ENCODE results near the gene PDE2A. TPM values are rescaled to one million over a fixed set of nuclear protein-coding genes. Genes with fewer than 3 reads are reported as not detected.

PDE2A gene
- total and polyA plus RNA-seq, 10 of the 15 experiments (the other 5 are each of a cell fraction or from before 2014, with no cell fraction given) = 0.06 to 0.15 (median 0.11) TPM; not detected in 6

DNA sequence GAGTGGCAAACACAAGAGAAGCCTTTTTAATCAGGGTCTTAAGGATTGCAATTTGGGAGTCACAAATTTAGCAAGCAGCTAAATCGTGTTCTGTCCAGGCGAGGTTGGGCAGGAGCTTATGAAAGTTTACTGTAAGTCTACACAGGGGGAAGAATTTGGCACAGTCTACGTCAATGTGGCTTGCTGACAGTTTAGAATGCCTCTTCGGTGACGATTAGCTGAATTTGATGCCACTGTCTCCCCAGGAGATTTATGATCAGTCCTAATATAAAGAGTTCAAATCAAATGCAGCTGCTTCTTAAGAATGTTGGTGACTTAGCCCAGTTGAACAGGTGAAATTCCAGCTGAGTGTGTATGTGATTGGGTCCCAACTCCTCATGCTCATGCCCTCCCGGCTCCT is 125.8 kb downstream of the PDE2A start (continued):
- TF ChIP-seq, protein P1, sequence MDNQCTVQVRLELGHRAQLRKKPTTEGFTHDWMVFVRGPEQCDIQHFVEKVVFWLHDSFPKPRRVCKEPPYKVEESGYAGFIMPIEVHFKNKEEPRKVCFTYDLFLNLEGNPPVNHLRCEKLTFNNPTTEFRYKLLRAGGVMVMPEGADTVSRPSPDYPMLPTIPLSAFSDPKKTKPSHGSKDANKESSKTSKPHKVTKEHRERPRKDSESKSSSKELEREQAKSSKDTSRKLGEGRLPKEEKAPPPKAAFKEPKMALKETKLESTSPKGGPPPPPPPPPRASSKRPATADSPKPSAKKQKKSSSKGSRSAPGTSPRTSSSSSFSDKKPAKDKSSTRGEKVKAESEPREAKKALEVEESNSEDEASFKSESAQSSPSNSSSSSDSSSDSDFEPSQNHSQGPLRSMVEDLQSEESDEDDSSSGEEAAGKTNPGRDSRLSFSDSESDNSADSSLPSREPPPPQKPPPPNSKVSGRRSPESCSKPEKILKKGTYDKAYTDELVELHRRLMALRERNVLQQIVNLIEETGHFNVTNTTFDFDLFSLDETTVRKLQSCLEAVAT (IDR thresholded peaks at IDR 0.05) = no peak
- TF ChIP-seq SP1 (IDR thresholded peaks at IDR 0.05; ENCODE audit: low read depth, low read length) (no peak), SMC3 (IDR thresholded peaks at IDR 0.05; ENCODE audit: borderline replicate concordance, low read length) (no peak), YBX1 (IDR thresholded peaks at IDR 0.05) (no peak), HDAC2 (IDR thresholded peaks at IDR 0.05) (no peak), PAX5 (IDR thresholded peaks at IDR 0.05; ENCODE audit: borderline replicate concordance, low read depth, low read length) (no peak), NR2C2 (IDR thresholded peaks at IDR 0.05; ENCODE audit: borderline replicate concordance, control insufficient read depth, insufficient read length, low read depth) (no peak)

DNA sequence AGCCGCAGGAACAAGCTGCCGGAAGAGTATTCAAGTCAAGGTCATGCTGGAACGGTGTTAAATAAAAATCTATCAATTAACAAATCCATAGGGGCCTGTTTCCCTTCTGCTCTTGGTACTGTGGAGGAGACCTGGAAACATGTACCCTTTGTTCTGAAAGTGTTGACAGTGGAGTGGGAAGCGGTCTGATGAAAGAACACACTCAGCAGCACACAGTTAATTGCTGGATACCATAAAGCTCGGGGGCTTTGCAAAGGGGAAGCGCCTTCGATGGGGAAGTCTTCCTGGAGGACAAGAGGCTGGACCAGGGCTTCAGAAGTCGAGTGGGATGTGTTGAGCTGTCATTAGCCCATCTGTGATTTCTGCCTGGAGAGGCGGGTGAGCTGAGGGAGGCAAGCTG is 127.4 kb downstream of the PDE2A start:
- no peak for DNase-seq (ENCODE audit: low read depth, low spot score)
- intact Hi-C loops (cut with micrococcal nuclease; ENCODE audit: unreplicated experiment) (no loop called here), in situ Hi-C loops (cut with MboI) (no loop called here)
- H3K9ac ChIP-seq (ENCODE audit: control insufficient read depth, insufficient read depth, low read length) = no peak overlapping the region
- ChIA-PET POLR2A (no interaction called here), CTCF (interaction anchor here (1.2 to 2.8 kb wide), 2 partner anchors 43 to 75 kb away, joined by 3 to 14 read pairs; no protein-coding TSS in a partner anchor), RAD21 (ENCODE audit: unreplicated experiment) (no interaction called here), SMC1A (ENCODE audit: uncharacterized antibody, unreplicated experiment) (interaction anchor here (1.7 kb wide), 1 partner anchor 8 kb away, joined by 3 read pairs; no protein-coding TSS in a partner anchor)
- no peak overlapping the region for H3K4me3 ChIP-seq
- H3K36me3 ChIP-seq (ENCODE audit: control insufficient read depth in 2 of 2, insufficient read depth in 2 of 2, low read length in 1 of 2) = no peaks in the 10 kb centered on the region
- no peak overlapping the region for H3K4me2 ChIP-seq (ENCODE audit: control insufficient read depth, insufficient read depth)
- 51% methylated on average over 9 of the region's 9 CpGs for WGBS (ENCODE audit: insufficient coverage, insufficient replicate concordance, low lambda C conversion rate, missing lambda C conversion rate)
- H3K79me2 ChIP-seq (ENCODE audit: control insufficient read depth, insufficient read depth, low read length) = no peaks in the 10 kb centered on the region
- H3K4me1 ChIP-seq (ENCODE audit: control insufficient read depth, insufficient read depth, low read length) = no peaks in the 10 kb centered on the region
- peaks cover 0 to 2% of the 10 kb centered on the region in 2 experiments; a peak in 2 of 4 replicates for H3K27me3 ChIP-seq (replicated peaks in 1 of 2; ENCODE audit: control insufficient read depth in 2 of 2, insufficient read depth in 2 of 2, low read length in 1 of 2)
- no peak overlapping the region for H3K27ac ChIP-seq (ENCODE audit: control insufficient read depth, insufficient read depth)
- H3K9me3 ChIP-seq (replicated peaks; ENCODE audit: control insufficient read depth, insufficient read depth, low read length) = no peaks in the 10 kb centered on the region
- H4K20me1 ChIP-seq (ENCODE audit: control insufficient read depth, insufficient read depth) = no peaks in the 10 kb centered on the region
- no TSS peak for BruUV-seq (replicated peaks)
- H2AFZ ChIP-seq (ENCODE audit: control insufficient read depth, low read depth, low read length) = no peak overlapping the region
- no peak for ATAC-seq
- no peak for FAIRE-seq
- TF ChIP-seq CHD1 (IDR thresholded peaks at IDR 0.05; ENCODE audit: low read depth, low read length) (no peak), KDM1A (IDR thresholded peaks at IDR 0.05; ENCODE audit: borderline replicate concordance) (no peak), SREBF1 (IDR thresholded peaks at IDR 0.05; ENCODE audit: low read length) (no peak), WRNIP1 (IDR thresholded peaks at IDR 0.05; ENCODE audit: borderline replicate concordance, low read depth, low read length) (no peak), SP1 (IDR thresholded peaks at IDR 0.05; ENCODE audit: low read depth, low read length) (no peak), CBX3 (IDR thresholded peaks at IDR 0.05; ENCODE audit: borderline replicate concordance, low read depth) (no peak), BACH1 (IDR thresholded peaks at IDR 0.05; ENCODE audit: borderline replicate concordance) (no peak)
- TF ChIP-seq, protein P2, sequence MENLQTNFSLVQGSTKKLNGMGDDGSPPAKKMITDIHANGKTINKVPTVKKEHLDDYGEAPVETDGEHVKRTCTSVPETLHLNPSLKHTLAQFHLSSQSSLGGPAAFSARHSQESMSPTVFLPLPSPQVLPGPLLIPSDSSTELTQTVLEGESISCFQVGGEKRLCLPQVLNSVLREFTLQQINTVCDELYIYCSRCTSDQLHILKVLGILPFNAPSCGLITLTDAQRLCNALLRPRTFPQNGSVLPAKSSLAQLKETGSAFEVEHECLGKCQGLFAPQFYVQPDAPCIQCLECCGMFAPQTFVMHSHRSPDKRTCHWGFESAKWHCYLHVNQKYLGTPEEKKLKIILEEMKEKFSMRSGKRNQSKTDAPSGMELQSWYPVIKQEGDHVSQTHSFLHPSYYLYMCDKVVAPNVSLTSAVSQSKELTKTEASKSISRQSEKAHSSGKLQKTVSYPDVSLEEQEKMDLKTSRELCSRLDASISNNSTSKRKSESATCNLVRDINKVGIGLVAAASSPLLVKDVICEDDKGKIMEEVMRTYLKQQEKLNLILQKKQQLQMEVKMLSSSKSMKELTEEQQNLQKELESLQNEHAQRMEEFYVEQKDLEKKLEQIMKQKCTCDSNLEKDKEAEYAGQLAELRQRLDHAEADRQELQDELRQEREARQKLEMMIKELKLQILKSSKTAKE (IDR thresholded peaks at IDR 0.05; ENCODE audit: low read depth, poor library complexity, severe bottlenecking) = no peak
- TF ChIP-seq, protein P3, sequence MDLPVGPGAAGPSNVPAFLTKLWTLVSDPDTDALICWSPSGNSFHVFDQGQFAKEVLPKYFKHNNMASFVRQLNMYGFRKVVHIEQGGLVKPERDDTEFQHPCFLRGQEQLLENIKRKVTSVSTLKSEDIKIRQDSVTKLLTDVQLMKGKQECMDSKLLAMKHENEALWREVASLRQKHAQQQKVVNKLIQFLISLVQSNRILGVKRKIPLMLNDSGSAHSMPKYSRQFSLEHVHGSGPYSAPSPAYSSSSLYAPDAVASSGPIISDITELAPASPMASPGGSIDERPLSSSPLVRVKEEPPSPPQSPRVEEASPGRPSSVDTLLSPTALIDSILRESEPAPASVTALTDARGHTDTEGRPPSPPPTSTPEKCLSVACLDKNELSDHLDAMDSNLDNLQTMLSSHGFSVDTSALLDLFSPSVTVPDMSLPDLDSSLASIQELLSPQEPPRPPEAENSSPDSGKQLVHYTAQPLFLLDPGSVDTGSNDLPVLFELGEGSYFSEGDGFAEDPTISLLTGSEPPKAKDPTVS (IDR thresholded peaks at IDR 0.05; ENCODE audit: low read depth, low read length) = no peak
- TF ChIP-seq, protein P4, sequence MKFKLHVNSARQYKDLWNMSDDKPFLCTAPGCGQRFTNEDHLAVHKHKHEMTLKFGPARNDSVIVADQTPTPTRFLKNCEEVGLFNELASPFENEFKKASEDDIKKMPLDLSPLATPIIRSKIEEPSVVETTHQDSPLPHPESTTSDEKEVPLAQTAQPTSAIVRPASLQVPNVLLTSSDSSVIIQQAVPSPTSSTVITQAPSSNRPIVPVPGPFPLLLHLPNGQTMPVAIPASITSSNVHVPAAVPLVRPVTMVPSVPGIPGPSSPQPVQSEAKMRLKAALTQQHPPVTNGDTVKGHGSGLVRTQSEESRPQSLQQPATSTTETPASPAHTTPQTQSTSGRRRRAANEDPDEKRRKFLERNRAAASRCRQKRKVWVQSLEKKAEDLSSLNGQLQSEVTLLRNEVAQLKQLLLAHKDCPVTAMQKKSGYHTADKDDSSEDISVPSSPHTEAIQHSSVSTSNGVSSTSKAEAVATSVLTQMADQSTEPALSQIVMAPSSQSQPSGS (IDR thresholded peaks at IDR 0.05; ENCODE audit: low read length) = no peak
- TF ChIP-seq, protein P5, sequence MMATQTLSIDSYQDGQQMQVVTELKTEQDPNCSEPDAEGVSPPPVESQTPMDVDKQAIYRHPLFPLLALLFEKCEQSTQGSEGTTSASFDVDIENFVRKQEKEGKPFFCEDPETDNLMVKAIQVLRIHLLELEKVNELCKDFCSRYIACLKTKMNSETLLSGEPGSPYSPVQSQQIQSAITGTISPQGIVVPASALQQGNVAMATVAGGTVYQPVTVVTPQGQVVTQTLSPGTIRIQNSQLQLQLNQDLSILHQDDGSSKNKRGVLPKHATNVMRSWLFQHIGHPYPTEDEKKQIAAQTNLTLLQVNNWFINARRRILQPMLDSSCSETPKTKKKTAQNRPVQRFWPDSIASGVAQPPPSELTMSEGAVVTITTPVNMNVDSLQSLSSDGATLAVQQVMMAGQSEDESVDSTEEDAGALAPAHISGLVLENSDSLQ (IDR thresholded peaks at IDR 0.05) = no peak
